Embryonic facial prominence (tissue), 1 donor: Measurements from ENCODE around the gene UNCX.
"Not testable (repeated sequence)": the region's sequence is repeated elsewhere in the genome, so short reads cannot be mapped to it uniquely, and the experiment has no call there.

Source experiments
- DNase-seq: peaks from one replicate; pipeline ENCODE4 v3.0.0-alpha.2; 2016; ENCODE audit errors: extremely low spot score

UNCX gene

GRCh38 chr7:1276626-1277175, 44.0 kb downstream of the UNCX start:
- no peak for DNase-seq

DNA sequence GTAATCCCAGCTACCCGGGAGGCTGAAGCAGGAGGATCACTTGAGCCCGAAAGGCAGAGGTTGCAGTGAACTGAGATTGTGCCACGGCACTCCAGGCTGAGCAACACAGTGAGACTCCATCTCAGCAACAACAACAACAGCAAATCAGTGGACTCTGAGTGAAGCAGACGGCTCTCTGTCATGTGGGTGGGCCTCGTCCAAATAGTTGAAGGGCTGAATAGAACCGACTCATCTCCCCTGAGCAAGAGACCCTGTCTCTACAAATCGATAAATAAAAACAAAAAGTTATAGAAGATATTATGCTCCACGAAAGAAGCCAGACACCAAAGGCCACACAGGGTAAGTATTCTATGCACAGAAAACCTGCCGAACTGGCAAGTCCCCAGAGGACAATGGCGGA, 45.9 kb downstream of the UNCX start:
- DNase-seq = no peak

- no peak for DNase-seq
Observed at GRCh38 chr7:1279041-1279440, 46.4 kb downstream of the UNCX start.

- not testable (repeated sequence) for DNase-seq
Observed at GRCh38 chr7:1279895-1280294, 47.2 kb downstream of the UNCX start.

DNA sequence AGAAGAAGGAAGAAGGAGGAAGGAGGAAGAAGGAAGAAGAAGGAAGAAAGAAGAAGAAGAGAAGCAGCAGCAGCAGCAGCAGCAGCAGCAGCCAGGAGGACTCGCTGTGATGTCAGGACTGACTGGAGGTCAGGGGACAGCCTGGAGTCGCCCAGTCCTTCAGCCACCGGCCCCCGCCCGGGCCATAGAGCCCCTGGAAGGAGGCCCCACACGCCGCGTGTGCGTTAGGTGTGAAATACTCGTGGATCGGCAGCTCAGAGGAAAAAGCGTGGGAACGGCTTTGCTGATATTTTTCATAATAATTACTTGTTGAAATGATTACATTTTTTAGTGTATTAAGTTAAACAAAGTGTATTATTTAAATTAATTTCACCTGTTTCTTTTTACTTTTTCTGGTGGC, 48.4 kb downstream of the UNCX start:
- no peak for DNase-seq

GRCh38 chr7:1282679-1283078, 50.0 kb downstream of the UNCX start:
- DNase-seq = no peak

DNA sequence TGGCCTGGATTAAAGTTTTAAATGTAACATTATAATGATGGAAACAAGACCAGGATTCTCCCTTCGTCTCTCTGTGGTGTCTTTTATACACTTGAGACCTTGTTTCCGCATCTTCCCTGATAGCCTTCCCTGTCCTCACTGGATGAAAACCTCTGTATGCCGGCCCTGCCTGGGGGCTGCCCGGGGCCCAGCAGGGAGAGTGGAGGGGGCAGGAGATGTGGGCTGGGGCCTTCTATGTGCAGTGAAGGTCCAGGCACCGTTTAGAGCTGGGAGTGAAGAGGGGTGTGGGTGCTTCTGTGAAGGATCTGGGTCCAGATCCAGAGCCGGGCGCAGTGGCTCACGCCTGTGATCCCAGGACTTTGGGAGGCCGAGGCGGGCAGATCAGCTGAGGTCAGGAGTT, 50.7 kb downstream of the UNCX start:
- no peak for DNase-seq

DNA sequence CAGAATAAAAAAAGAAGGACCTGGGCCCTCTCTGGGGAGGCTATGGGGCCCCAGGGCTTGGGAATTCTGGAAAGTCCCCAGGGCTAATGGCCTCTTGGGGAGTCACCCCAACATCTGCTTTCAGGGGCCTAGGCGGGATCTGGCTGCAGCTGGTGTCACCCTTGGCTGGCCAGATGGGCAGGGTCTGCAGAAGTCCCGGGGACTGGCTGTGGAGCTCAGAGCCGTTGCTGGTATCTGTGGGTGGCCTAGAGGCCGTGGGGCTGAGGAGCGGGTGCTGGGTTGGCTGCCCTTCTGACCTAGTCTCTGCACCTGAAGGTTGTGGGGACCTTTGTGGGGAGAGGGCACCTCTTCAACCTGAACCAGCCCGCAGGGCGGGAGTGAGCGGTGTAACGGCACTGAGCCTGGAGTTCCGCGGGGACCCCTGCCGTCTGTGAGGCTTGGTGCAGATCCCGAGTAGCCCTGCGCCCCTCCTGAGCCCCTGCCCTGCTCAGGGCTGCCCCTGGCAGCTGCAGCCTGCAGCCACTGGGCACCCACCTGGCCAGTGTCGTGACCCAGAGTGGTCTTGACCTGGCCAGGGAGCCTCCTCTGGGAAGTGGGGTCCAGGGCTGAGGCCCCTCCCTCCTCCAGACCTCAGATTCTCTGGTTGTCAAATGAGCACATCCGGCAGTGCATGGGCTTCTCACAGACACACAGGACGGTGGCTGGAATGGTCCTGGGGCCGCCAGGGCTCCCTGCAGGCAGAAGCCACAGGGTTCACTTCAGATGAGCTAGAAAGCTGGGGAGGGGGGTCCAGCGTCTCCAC, 51.5 kb downstream of the UNCX start:
- no peak for DNase-seq

GRCh38 chr7:1284743-1285458, 52.2 kb downstream of the UNCX start:
- no peak for DNase-seq

GRCh38 chr7:1285556-1286301, 53.1 kb downstream of the UNCX start:
- DNase-seq = no peak
